ENCODE data around the gene SOX18.

The SOX18 gene

GRCh38 chr20:64053841-64054661, 4.6 kb upstream of the SOX18 start:
- no peak for DNase-seq

- no peak for DNase-seq
These were observed 3.8 kb upstream of the SOX18 start for GRCh38 chr20:64052987-64053840.

GRCh38 chr20:64052326-64052722, 2.9 kb upstream of the SOX18 start:
- DNase-seq = no peak

- no peak for DNase-seq
These were observed 2.3 kb upstream of the SOX18 start for GRCh38 chr20:64051561-64052325.

GRCh38 chr20:64051033-64051452, 1.6 kb upstream of the SOX18 start:
- no peak for DNase-seq

- DNase-seq = no peak
These were observed 1.0 kb upstream of the SOX18 start for GRCh38 chr20:64050261-64051032.

GRCh38 chr20:64049878-64050260, 430 bp upstream of the SOX18 start:
- no peak for DNase-seq

- DNase-seq = no peak
These were observed 916 bp downstream of the SOX18 start for GRCh38 chr20:64048402-64049044.

- DNase-seq = no peak
These were observed 1.5 kb downstream of the SOX18 start for GRCh38 chr20:64047968-64048401.

GRCh38 chr20:64047046-64047389, 2.4 kb downstream of the SOX18 start:
- DNase-seq = no peak

- no peak for DNase-seq
These were observed 4.0 kb downstream of the SOX18 start for GRCh38 chr20:64045346-64046011.

- no peak for DNase-seq
These were observed 4.8 kb downstream of the SOX18 start for GRCh38 chr20:64044484-64045247.

GRCh38 chr20:64043768-64044167, 5.7 kb downstream of the SOX18 start:
- no peak for DNase-seq

- no peak for DNase-seq
These were observed 7.2 kb downstream of the SOX18 start for GRCh38 chr20:64042054-64042781.

GRCh38 chr20:64041781-64042053, 7.7 kb downstream of the SOX18 start:
- no peak for DNase-seq

GRCh38 chr20:64041040-64041780, 8.2 kb downstream of the SOX18 start:
- no peak for DNase-seq

- DNase-seq = no peak
These were observed 9.0 kb downstream of the SOX18 start for GRCh38 chr20:64040231-64041039.

Data from amygdala (tissue), 56 donors.